ENCODE measurements around the gene MYO18B. TPM values are rescaled to one million over a fixed set of nuclear protein-coding genes. Genes with fewer than 3 reads are reported as not detected.

MYO18B gene
- total RNA-seq, 2 donors from 2014 or later = 0.11 TPM; not detected in 1

- no peak overlapping the region for H3K9ac ChIP-seq (ENCODE audit: low read depth in 2 of 2, low read length in 2 of 2)
- H3K27me3 ChIP-seq = no peaks in the 10 kb centered on the region
- no peak overlapping the region for H3K4me3 ChIP-seq
- intact Hi-C loops (cut with DNase I) = no loop called here
- no peaks in the 10 kb centered on the region for H3K4me1 ChIP-seq
- DNase-seq = no peak
- no peak overlapping the region for H3K27ac ChIP-seq
- TF ChIP-seq CTCF (IDR thresholded peaks at IDR 0.05) = no peak
- H3K36me3 ChIP-seq = no peaks in the 10 kb centered on the region
- no peaks in the 10 kb centered on the region for H3K9me3 ChIP-seq
Measured at GRCh38 chr22:25909614-25910387, 167.8 kb downstream of the MYO18B start.

GRCh38 chr22:25911243-25911972, 169.4 kb downstream of the MYO18B start:
- H3K9ac ChIP-seq (ENCODE audit: low read depth in 2 of 2, low read length in 2 of 2) = no peak overlapping the region
- no peak for DNase-seq
- TF ChIP-seq CTCF (IDR thresholded peaks at IDR 0.05) = no peak
- H3K27ac ChIP-seq = no peak overlapping the region
- H3K36me3 ChIP-seq = no peaks in the 10 kb centered on the region
- intact Hi-C loops (cut with DNase I) = no loop called here
- H3K27me3 ChIP-seq = no peaks in the 10 kb centered on the region
- H3K4me3 ChIP-seq = no peak overlapping the region
- H3K9me3 ChIP-seq = no peaks in the 10 kb centered on the region
- H3K4me1 ChIP-seq = no peaks in the 10 kb centered on the region

- DNase-seq = no peak
- Histone ChIP-seq H3K27me3 (no peaks in the 10 kb centered on the region), H3K27ac (no peak overlapping the region), H3K4me1 (no peaks in the 10 kb centered on the region), H3K9me3 (no peaks in the 10 kb centered on the region), H3K36me3 (no peaks in the 10 kb centered on the region), H3K9ac (ENCODE audit: low read depth in 2 of 2, low read length in 2 of 2) (no peak overlapping the region), H3K4me3 (no peak overlapping the region)
- TF ChIP-seq CTCF (IDR thresholded peaks at IDR 0.05) = no peak
- intact Hi-C loops (cut with DNase I) = no loop called here
Measured at GRCh38 chr22:25919452-25919851, 177.5 kb downstream of the MYO18B start.

GRCh38 chr22:25922141-25922540, 180.2 kb downstream of the MYO18B start:
- Histone ChIP-seq H3K36me3 (no peaks in the 10 kb centered on the region), H3K9ac (ENCODE audit: low read depth in 2 of 2, low read length in 2 of 2) (no peak overlapping the region), H3K9me3 (no peaks in the 10 kb centered on the region), H3K27me3 (no peaks in the 10 kb centered on the region), H3K4me1 (no peaks in the 10 kb centered on the region), H3K27ac (no peak overlapping the region), H3K4me3 (no peak overlapping the region)
- intact Hi-C loops (cut with DNase I) = no loop called here
- no peak for TF ChIP-seq CTCF (IDR thresholded peaks at IDR 0.05)
- DNase-seq = no peak

- no peak overlapping the region for H3K27ac ChIP-seq
- H3K9me3 ChIP-seq = no peaks in the 10 kb centered on the region
- no peaks in the 10 kb centered on the region for H3K4me1 ChIP-seq
- TF ChIP-seq CTCF (IDR thresholded peaks at IDR 0.05) = no peak
- no peaks in the 10 kb centered on the region for H3K36me3 ChIP-seq
- intact Hi-C loops (cut with DNase I) = no loop called here
- no peak for DNase-seq
- no peak overlapping the region for H3K4me3 ChIP-seq
- H3K27me3 ChIP-seq = no peaks in the 10 kb centered on the region
- H3K9ac ChIP-seq (ENCODE audit: low read depth in 2 of 2, low read length in 2 of 2) = no peak overlapping the region
Measured at GRCh38 chr22:25923914-25924313, 181.9 kb downstream of the MYO18B start.

Measured in colonic mucosa (tissue), 4 donors.